ENCODE data around the gene NARS2.

The NARS2 gene

GRCh38 chr11:78493413-78493975 is 81.2 kb downstream of the NARS2 start:
- no peak overlapping the region for H2AFZ ChIP-seq (ENCODE audit: low read length)
- TF ChIP-seq EZH2 (IDR thresholded peaks at IDR 0.05; ENCODE audit: borderline replicate concordance, low read length), result no peak
- no peak for TF ChIP-seq CTCF (IDR thresholded peaks at IDR 0.05; ENCODE audit: low read length)
- H3F3A ChIP-seq (ENCODE audit: insufficient read depth, low read length), result no peaks in the 10 kb centered on the region

GRCh38 chr11:78492973-78493372 is 81.7 kb downstream of the NARS2 start:
- no peak for TF ChIP-seq CTCF (IDR thresholded peaks at IDR 0.05; ENCODE audit: low read length)
- TF ChIP-seq EZH2 (IDR thresholded peaks at IDR 0.05; ENCODE audit: borderline replicate concordance, low read length), result no peak
- Histone ChIP-seq H3K9me2 (ENCODE audit: low read depth, low read length) (no peaks in the 10 kb centered on the region), H3K4me1 (ENCODE audit: insufficient read depth, low read length, severe bottlenecking) (no peaks in the 10 kb centered on the region), H3K27ac (ENCODE audit: low read depth, low read length, poor library complexity, severe bottlenecking) (no peak overlapping the region), H3F3A (ENCODE audit: insufficient read depth, low read length) (no peaks in the 10 kb centered on the region), H3K9ac (ENCODE audit: low read length) (no peak overlapping the region), H3K9me3 (ENCODE audit: low read length) (no peaks in the 10 kb centered on the region), H3K36me3 (ENCODE audit: insufficient read depth, low read length) (peaks cover 4% of the 10 kb centered on the region; the same call in 1 of the 2 replicates), H4K20me1 (ENCODE audit: insufficient read depth, low read length) (no peaks in the 10 kb centered on the region), H3K4me3 (ENCODE audit: low read depth, low read length, poor library complexity, severe bottlenecking) (no peak overlapping the region), H3K79me2 (ENCODE audit: insufficient read depth, low read length) (no peaks in the 10 kb centered on the region), H3K4me2 (ENCODE audit: low read length) (no peak overlapping the region), H2AFZ (ENCODE audit: low read length) (no peak overlapping the region), H3K27me3 (ENCODE audit: insufficient read depth, low read length) (no peaks in the 10 kb centered on the region)

More at GRCh38 chr11:78493413-78493975, 81.2 kb downstream of the NARS2 start:
- Histone ChIP-seq H3K4me3 (ENCODE audit: low read depth, low read length, poor library complexity, severe bottlenecking) (no peak overlapping the region), H3K79me2 (ENCODE audit: insufficient read depth, low read length) (no peaks in the 10 kb centered on the region), H3K36me3 (ENCODE audit: insufficient read depth, low read length) (peaks cover 4% of the 10 kb centered on the region; the same call in 1 of the 2 replicates), H3K9me2 (ENCODE audit: low read depth, low read length) (no peaks in the 10 kb centered on the region), H3K9ac (ENCODE audit: low read length) (no peak overlapping the region), H3K4me2 (ENCODE audit: low read length) (no peak overlapping the region), H3K4me1 (ENCODE audit: insufficient read depth, low read length, severe bottlenecking) (no peaks in the 10 kb centered on the region), H3K9me3 (ENCODE audit: low read length) (no peaks in the 10 kb centered on the region), H3K27ac (ENCODE audit: low read depth, low read length, poor library complexity, severe bottlenecking) (no peak overlapping the region), H3K27me3 (ENCODE audit: insufficient read depth, low read length) (no peaks in the 10 kb centered on the region), H4K20me1 (ENCODE audit: insufficient read depth, low read length) (no peaks in the 10 kb centered on the region)

- no peaks in the 10 kb centered on the region for H3K27me3 ChIP-seq (ENCODE audit: insufficient read depth, low read length)
These were observed 85.5 kb downstream of the NARS2 start for GRCh38 chr11:78489184-78489583.

More at GRCh38 chr11:78489184-78489583, 85.5 kb downstream of the NARS2 start:
- Histone ChIP-seq H3K36me3 (ENCODE audit: insufficient read depth, low read length) (peaks cover 14% of the 10 kb centered on the region), H3F3A (ENCODE audit: insufficient read depth, low read length) (no peaks in the 10 kb centered on the region), H3K4me2 (ENCODE audit: low read length) (no peak overlapping the region), H3K4me1 (ENCODE audit: insufficient read depth, low read length, severe bottlenecking) (no peaks in the 10 kb centered on the region), H3K79me2 (ENCODE audit: insufficient read depth, low read length) (no peaks in the 10 kb centered on the region), H3K27ac (ENCODE audit: low read depth, low read length, poor library complexity, severe bottlenecking) (no peak overlapping the region), H2AFZ (ENCODE audit: low read length) (no peak overlapping the region), H4K20me1 (ENCODE audit: insufficient read depth, low read length) (no peaks in the 10 kb centered on the region), H3K9me2 (ENCODE audit: low read depth, low read length) (no peaks in the 10 kb centered on the region), H3K9ac (ENCODE audit: low read length) (no peak overlapping the region), H3K4me3 (ENCODE audit: low read depth, low read length, poor library complexity, severe bottlenecking) (no peak overlapping the region), H3K9me3 (ENCODE audit: low read length) (no peaks in the 10 kb centered on the region)
- TF ChIP-seq CTCF (IDR thresholded peaks at IDR 0.05; ENCODE audit: low read length), result no peak
- TF ChIP-seq EZH2 (IDR thresholded peaks at IDR 0.05; ENCODE audit: borderline replicate concordance, low read length), result no peak
